Measurements from ENCODE around the gene CHST4. TPM values are rescaled to one million over a fixed set of nuclear protein-coding genes. Genes with fewer than 3 reads are reported as not detected.
"Not testable (repeated sequence)": the region's sequence is repeated elsewhere in the genome, so short reads cannot be mapped to it uniquely, and the experiment has no call there.

The CHST4 gene
- total RNA-seq, 2 donors from 2014 or later, result 0.18 to 1.2 TPM

GRCh38 chr16:71573387-71574094 lies 47.3 kb downstream of the CHST4 start:
- Histone ChIP-seq H3K27ac (no peak overlapping the region), H3K4me1 (replicated peaks) (no peaks in the 10 kb centered on the region), H3K4me3 (no peak overlapping the region), H3K27me3 (replicated peaks; ENCODE audit: insufficient read depth) (no peaks in the 10 kb centered on the region), H3K9me3 (no peaks in the 10 kb centered on the region), H3K36me3 (no peaks in the 10 kb centered on the region)
- TF ChIP-seq POLR2A (IDR thresholded peaks at IDR 0.05) (no peak), POLR2AphosphoS5 (IDR thresholded peaks at IDR 0.05) (no peak)
- TF ChIP-seq, protein P1, sequence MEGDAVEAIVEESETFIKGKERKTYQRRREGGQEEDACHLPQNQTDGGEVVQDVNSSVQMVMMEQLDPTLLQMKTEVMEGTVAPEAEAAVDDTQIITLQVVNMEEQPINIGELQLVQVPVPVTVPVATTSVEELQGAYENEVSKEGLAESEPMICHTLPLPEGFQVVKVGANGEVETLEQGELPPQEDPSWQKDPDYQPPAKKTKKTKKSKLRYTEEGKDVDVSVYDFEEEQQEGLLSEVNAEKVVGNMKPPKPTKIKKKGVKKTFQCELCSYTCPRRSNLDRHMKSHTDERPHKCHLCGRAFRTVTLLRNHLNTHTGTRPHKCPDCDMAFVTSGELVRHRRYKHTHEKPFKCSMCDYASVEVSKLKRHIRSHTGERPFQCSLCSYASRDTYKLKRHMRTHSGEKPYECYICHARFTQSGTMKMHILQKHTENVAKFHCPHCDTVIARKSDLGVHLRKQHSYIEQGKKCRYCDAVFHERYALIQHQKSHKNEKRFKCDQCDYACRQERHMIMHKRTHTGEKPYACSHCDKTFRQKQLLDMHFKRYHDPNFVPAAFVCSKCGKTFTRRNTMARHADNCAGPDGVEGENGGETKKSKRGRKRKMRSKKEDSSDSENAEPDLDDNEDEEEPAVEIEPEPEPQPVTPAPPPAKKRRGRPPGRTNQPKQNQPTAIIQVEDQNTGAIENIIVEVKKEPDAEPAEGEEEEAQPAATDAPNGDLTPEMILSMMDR (IDR thresholded peaks at IDR 0.05), result no peak
- 90% methylated on average over 5 of the region's 5 CpGs for WGBS
- DNase-seq (ENCODE audit: low spot score), result no peak
- intact Hi-C loops (cut with DNase I), result no loop called here

DNA sequence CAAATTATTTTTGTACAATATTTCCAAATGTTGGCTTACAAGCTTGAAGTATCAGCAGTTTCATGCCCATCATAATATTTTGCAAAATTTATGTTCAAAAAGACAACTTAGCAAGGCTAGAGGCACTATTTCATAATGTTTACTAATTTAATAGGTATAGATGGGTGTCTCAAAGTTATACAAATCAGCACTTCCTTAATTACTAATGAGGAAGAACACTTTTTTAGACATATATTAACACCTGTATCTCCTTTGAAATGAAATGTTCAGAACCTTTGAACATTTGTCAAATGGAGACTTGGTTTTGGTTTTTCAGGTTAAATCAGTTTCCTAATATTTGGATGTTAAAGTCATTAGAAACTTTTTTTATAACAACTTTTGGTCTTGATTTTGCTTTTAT lies 48.5 kb downstream of the CHST4 start:
- Histone ChIP-seq H3K27me3 (replicated peaks; ENCODE audit: insufficient read depth) (no peaks in the 10 kb centered on the region), H3K9me3 (no peaks in the 10 kb centered on the region), H3K4me1 (replicated peaks) (no peaks in the 10 kb centered on the region), H3K4me3 (no peak overlapping the region), H3K36me3 (no peaks in the 10 kb centered on the region), H3K27ac (no peak overlapping the region)
- TF ChIP-seq, protein P1 (IDR thresholded peaks at IDR 0.05), result no peak
- TF ChIP-seq POLR2AphosphoS5 (IDR thresholded peaks at IDR 0.05), result no peak
- DNase-seq (ENCODE audit: low spot score), result no peak
- intact Hi-C loops (cut with DNase I), result no loop called here

GRCh38 chr16:71576971-71577370 lies 50.7 kb downstream of the CHST4 start, which contains the start of gene TAT:
TAT (minus strand) TSS chr16:71577092; CDS start chr16:71576415, 677 bp downstream.
- no peaks in the 10 kb centered on the region for H3K36me3 ChIP-seq
- DNase-seq (ENCODE audit: low spot score), result no peak
- no peaks in the 10 kb centered on the region for H3K27me3 ChIP-seq (replicated peaks; ENCODE audit: insufficient read depth)
- no peak within 1 kb of the TSS for H3K4me3 ChIP-seq
- WGBS, result 25% methylated on average over 3 of the region's 3 CpGs
- TF ChIP-seq, protein P1 (IDR thresholded peaks at IDR 0.05), result no peak
- TF ChIP-seq POLR2AphosphoS5 (IDR thresholded peaks at IDR 0.05) (no peak), POLR2A (IDR thresholded peaks at IDR 0.05) (no peak)
- no peak within 1 kb of the TSS for H3K27ac ChIP-seq
- intact Hi-C loops (cut with DNase I), result no loop called here
- no peaks in the 10 kb centered on the region for H3K4me1 ChIP-seq (replicated peaks)
- no peaks in the 10 kb centered on the region for H3K9me3 ChIP-seq

- H3K36me3 ChIP-seq; H3K4me1 ChIP-seq (replicated peaks); intact Hi-C loops (cut with DNase I); H3K4me3 ChIP-seq; H3K9me3 ChIP-seq; DNase-seq (ENCODE audit: low spot score); H3K27me3 ChIP-seq (replicated peaks; ENCODE audit: insufficient read depth): not testable (repeated sequence)
- H3K27ac ChIP-seq, result peak overlapping the region in 1 of 2 donors; percentile 35
- 94% methylated on average over 5 of the region's 5 CpGs for WGBS
These were observed 56.3 kb downstream of the CHST4 start for GRCh38 chr16:71582553-71582848.

- Histone ChIP-seq H3K36me3 (no peaks in the 10 kb centered on the region), H3K4me3 (no peak overlapping the region), H3K9me3 (no peaks in the 10 kb centered on the region), H3K27ac (peak overlapping the region; percentile 9 to 50), H3K27me3 (replicated peaks; ENCODE audit: insufficient read depth) (no peaks in the 10 kb centered on the region), H3K4me1 (replicated peaks) (no peaks in the 10 kb centered on the region)
- TF ChIP-seq POLR2A (IDR thresholded peaks at IDR 0.05) (no peak), POLR2AphosphoS5 (IDR thresholded peaks at IDR 0.05) (no peak)
- TF ChIP-seq, protein P1 (IDR thresholded peaks at IDR 0.05), result no peak
- 82% methylated on average over 3 of the region's 3 CpGs for WGBS
- intact Hi-C loops (cut with DNase I), result no loop called here
- no peak for DNase-seq (ENCODE audit: low spot score)
These were observed 58.5 kb downstream of the CHST4 start for GRCh38 chr16:71584543-71585317.

All from prostate gland (tissue), 2 donors.